HL-60 (cell line): ENCODE measurements around the gene NCMAP.

ENCODE experiments used
- DNase-seq, 2 experiments: peaks; one replicate each; pipeline ENCODE4 v3.0.0-alpha.2; 2010 to 2020; ENCODE audit warnings: low read depth in 1 of 2, low spot score in 1 of 2
- H3K27ac ChIP-seq: fragments of 250-450 bp; sonication (Bioruptor Pico); replicated peaks from 2 replicates; pipeline ENCODE4 v1.5.1; 2020; ENCODE audit warnings: mild to moderate bottlenecking, moderate library complexity
- H3K27me3 ChIP-seq: fragments of 250-450 bp; sonication (Bioruptor Pico); 2 replicates; pipeline ENCODE4 v1.5.1; 2021; ENCODE audit warnings: mild to moderate bottlenecking, moderate library complexity; ENCODE audit not compliant: insufficient read depth, poor library complexity, severe bottlenecking
- H3K4me3 ChIP-seq: replicated peaks from 2 replicates; pipeline ENCODE4 v1.5.1; 2011; ENCODE audit warnings: mild to moderate bottlenecking, control low read depth, low read length; ENCODE audit not compliant: insufficient read depth
- CTCF ChIP-seq: IDR thresholded peaks from one replicate; pipeline ENCODE4 v1.5.1; 2011; ENCODE audit warnings: low read length, control low read depth, inconsistent platforms; ENCODE audit not compliant: insufficient read depth
- GABPA ChIP-seq: IDR thresholded peaks from 2 replicates; pipeline ENCODE4 v1.6.1; 2012; ENCODE audit warnings: low read depth
- POLR2AphosphoS5 ChIP-seq: IDR thresholded peaks from 2 replicates; pipeline ENCODE4 v1.6.1; 2012; ENCODE audit warnings: low read depth
- REST ChIP-seq: IDR thresholded peaks from 2 replicates; pipeline ENCODE4 v1.6.1; 2012; ENCODE audit warnings: low read depth; ENCODE audit not compliant: insufficient replicate concordance
- SPI1 ChIP-seq: IDR thresholded peaks from 2 replicates; pipeline ENCODE4 v1.6.1; 2012; ENCODE audit warnings: low read depth, mild to moderate bottlenecking, borderline replicate concordance

NCMAP gene

DNA sequence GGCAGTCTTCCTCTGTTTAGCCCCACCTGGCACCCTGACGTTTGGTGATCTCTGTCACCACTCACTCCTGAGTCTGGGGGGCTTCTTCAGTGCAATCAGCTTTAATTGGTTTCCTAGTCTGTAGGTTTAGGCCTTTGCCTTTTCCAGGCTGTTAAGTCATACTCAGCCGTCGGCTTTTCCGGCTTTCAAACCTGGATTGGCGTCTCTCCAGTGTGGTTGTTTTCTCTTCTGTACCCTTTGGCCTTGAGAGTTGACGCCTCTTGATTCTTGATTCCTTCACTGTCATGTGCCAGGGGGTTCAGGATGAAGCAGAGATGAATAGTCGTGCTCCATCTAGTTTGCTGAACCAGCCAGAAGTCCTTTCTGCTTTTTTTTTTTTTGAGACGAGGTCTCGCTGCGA is 24.9 kb downstream of the NCMAP start:
- TF ChIP-seq GABPA (no peak), SPI1 (no peak), REST (no peak), CTCF (no peak), POLR2AphosphoS5 (no peak)
- Histone ChIP-seq H3K4me3 (no peak overlapping the region), H3K27me3 (peaks cover 5% of the 10 kb centered on the region), H3K27ac (no peak overlapping the region)
- no peak for DNase-seq

GRCh38 chr1:24584171-24584647 is 28.3 kb downstream of the NCMAP start:
- Histone ChIP-seq H3K27ac (no peak overlapping the region), H3K4me3 (no peak overlapping the region), H3K27me3 (peaks cover 5% of the 10 kb centered on the region)
- DNase-seq, result no peak
- TF ChIP-seq SPI1 (no peak), REST (no peak), CTCF (no peak), POLR2AphosphoS5 (no peak), GABPA (no peak)

DNA sequence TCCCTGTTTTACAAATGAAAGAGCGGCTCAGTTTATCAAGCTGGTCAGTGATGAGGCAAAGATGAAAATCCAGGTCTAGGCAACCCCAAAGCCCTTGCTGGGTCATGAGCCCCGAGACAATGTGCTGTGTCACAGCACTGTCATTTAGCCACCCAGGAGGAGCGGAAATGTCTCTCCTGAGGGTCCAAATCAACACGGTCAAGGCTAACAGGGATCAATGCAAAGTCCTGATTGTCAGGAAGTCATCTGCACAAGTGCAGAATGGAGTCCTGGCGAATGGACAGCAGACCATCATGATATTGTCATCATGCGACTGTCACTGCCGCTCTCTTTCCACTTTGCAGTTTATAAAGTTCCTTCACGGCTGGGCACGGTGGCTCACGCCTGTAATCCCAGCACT is 30.2 kb downstream of the NCMAP start:
- Histone ChIP-seq H3K27me3 (peaks cover 5% of the 10 kb centered on the region), H3K4me3 (no peak overlapping the region), H3K27ac (no peak overlapping the region)
- TF ChIP-seq SPI1, result no peak
- no peak for TF ChIP-seq GABPA
- TF ChIP-seq POLR2AphosphoS5, result no peak
- no peak for TF ChIP-seq CTCF
- TF ChIP-seq REST, result no peak
- no peak for DNase-seq
